H1 (cell line): ENCODE data around the gene GLCE.

ENCODE experiments used
- EZH2 ChIP-seq: fragments of 200-600 bp; sonication (generic); IDR thresholded peaks from 2 replicates; pipeline ENCODE4 v1.7.1; 2012; ENCODE audit warnings: low read depth, mild to moderate bottlenecking, moderate library complexity, low read length, inconsistent platforms; ENCODE audit not compliant: severe bottlenecking
- GABPA ChIP-seq: IDR thresholded peaks from 2 replicates; pipeline ENCODE4 v1.6.1; 2011; ENCODE audit warnings: mild to moderate bottlenecking, low read length, moderate library complexity, borderline replicate concordance; ENCODE audit not compliant: insufficient read depth
- KDM5A ChIP-seq: fragments of 200-600 bp; IDR thresholded peaks from 2 replicates; pipeline ENCODE4 v1.7.1; 2012; ENCODE audit warnings: mild to moderate bottlenecking, low read length, inconsistent platforms, mixed read lengths
- POLR2A ChIP-seq, 2 experiments: IDR thresholded peaks; 1 replicate in 1 of 2; 2 replicates in 1 of 2; pipeline ENCODE4 v1.6.1; 2011; ENCODE audit warnings: low read depth in 2 of 2, low read length in 2 of 2, mild to moderate bottlenecking in 2 of 2; ENCODE audit errors: control extremely low read depth in 1 of 2
- POLR2AphosphoS5 ChIP-seq: IDR thresholded peaks from 2 replicates; pipeline ENCODE4 v1.6.1; 2011; ENCODE audit warnings: low read depth, low read length
- POU5F1 ChIP-seq: IDR thresholded peaks from 2 replicates; pipeline ENCODE4 v1.6.1; 2011; ENCODE audit warnings: low read depth, mild to moderate bottlenecking, low read length, moderate library complexity
- RAD21 ChIP-seq, 2 experiments: IDR thresholded peaks in 1 of 2; conservative IDR thresholded peaks in 1 of 2; 2 replicates each; pipeline ENCODE4 v1.6.1; 2011; ENCODE audit warnings: low read depth in 2 of 2, low read length in 2 of 2, improper control_type of control experiment in 1 of 2, inconsistent platforms in 1 of 2, mild to moderate bottlenecking in 1 of 2, moderate library complexity in 1 of 2
- TAF1 ChIP-seq: IDR thresholded peaks from 2 replicates; pipeline ENCODE4 v1.6.1; 2011; ENCODE audit warnings: mild to moderate bottlenecking, low read depth, low read length
- ZNF274 ChIP-seq: IDR thresholded peaks from 2 replicates; pipeline ENCODE4 v1.7.0; 2012; ENCODE audit warnings: low read length, borderline replicate concordance; ENCODE audit errors: extremely low read depth
- TF ChIP-seq, protein P1 (sequence below), 3 experiments: IDR thresholded peaks; 1 replicate in 2 of 3; 2 replicates in 1 of 3; pipeline versions ENCODE4 v1.5.1 to v1.6.1; 2011; ENCODE audit warnings: low read length in 3 of 3, mild to moderate bottlenecking in 3 of 3, inconsistent platforms in 2 of 3, low read depth in 1 of 3, moderate library complexity in 1 of 3; ENCODE audit not compliant: insufficient read depth in 1 of 3; ENCODE audit errors: control extremely low read depth in 1 of 3

DNA sequence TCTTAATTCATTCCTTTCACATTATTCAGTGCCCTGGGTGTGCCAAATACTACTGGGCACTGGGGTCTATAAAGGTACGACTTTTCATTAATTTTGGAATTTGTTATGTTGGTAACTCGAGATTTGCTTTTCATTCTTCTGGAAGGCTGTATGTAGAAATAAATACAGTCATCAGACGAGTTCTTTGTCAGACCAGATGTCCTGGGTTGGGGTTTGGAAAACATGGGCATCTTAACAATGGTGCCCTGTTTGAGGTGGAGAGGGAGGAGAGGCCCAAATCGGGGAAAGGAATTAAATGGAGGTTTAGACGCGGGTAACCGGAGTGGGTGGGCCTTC, 662 bp upstream of the GLCE start:
- TF ChIP-seq, protein P1, sequence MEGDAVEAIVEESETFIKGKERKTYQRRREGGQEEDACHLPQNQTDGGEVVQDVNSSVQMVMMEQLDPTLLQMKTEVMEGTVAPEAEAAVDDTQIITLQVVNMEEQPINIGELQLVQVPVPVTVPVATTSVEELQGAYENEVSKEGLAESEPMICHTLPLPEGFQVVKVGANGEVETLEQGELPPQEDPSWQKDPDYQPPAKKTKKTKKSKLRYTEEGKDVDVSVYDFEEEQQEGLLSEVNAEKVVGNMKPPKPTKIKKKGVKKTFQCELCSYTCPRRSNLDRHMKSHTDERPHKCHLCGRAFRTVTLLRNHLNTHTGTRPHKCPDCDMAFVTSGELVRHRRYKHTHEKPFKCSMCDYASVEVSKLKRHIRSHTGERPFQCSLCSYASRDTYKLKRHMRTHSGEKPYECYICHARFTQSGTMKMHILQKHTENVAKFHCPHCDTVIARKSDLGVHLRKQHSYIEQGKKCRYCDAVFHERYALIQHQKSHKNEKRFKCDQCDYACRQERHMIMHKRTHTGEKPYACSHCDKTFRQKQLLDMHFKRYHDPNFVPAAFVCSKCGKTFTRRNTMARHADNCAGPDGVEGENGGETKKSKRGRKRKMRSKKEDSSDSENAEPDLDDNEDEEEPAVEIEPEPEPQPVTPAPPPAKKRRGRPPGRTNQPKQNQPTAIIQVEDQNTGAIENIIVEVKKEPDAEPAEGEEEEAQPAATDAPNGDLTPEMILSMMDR (IDR thresholded peaks at IDR 0.05; ENCODE audit: control extremely low read depth in 1 of 3, insufficient read depth in 1 of 3, low read depth in 1 of 3, low read length in 3 of 3) = no peak
- TF ChIP-seq POU5F1 = no peak
- no peak for TF ChIP-seq EZH2
- TF ChIP-seq GABPA = no peak
- no peak for TF ChIP-seq KDM5A
- TF ChIP-seq POLR2A (IDR thresholded peaks at IDR 0.05; ENCODE audit: control extremely low read depth in 1 of 2, low read depth in 2 of 2, low read length in 2 of 2) = no peak
- no peak for TF ChIP-seq POLR2AphosphoS5
- TF ChIP-seq TAF1 = no peak
- TF ChIP-seq RAD21 (IDR thresholded peaks at IDR 0.05 in 1 of 2, conservative IDR thresholded peaks at IDR 0.05 in 1 of 2; ENCODE audit: low read depth in 2 of 2, low read length in 2 of 2) = no peak
- TF ChIP-seq ZNF274 = no peak
